SK-N-SH treated with all-trans-retinoic acid at 6 μM for 48 hours (cell line): ENCODE results near the gene RXYLT1.

ENCODE experiments used
- ATAC-seq: fragments of 200-7000 bp; cut with Tn5 transposase; 3 replicates; pipeline ENCODE4 v1.9.1; 2020; ENCODE audit warnings: mild to moderate bottlenecking, moderate library complexity
- ARNTL ChIP-seq: fragments of 450-650 bp; formaldehyde crosslinking; IDR thresholded peaks from 2 replicates; pipeline ENCODE4 v1.5.0; 2020; ENCODE audit warnings: low read depth, mild to moderate bottlenecking, moderate library complexity, borderline replicate concordance
- BACH2 ChIP-seq: fragments of 250-450 bp; sonication (Bioruptor Pico); IDR thresholded peaks from 2 replicates; pipeline ENCODE4 v1.9.0; 2021; ENCODE audit warnings: mild to moderate bottlenecking, borderline replicate concordance
- CREB5 ChIP-seq: fragments of 250-450 bp; sonication (Bioruptor Pico); IDR thresholded peaks from 2 replicates; pipeline ENCODE4 v1.5.1; 2020; ENCODE audit warnings: low read depth, mild to moderate bottlenecking, moderate library complexity
- CSDC2 ChIP-seq: fragments of 250-450 bp; sonication (Bioruptor Pico); IDR thresholded peaks from 2 replicates; pipeline ENCODE4 v1.5.0; 2020; ENCODE audit warnings: mild to moderate bottlenecking, moderate library complexity
- CSRNP3 ChIP-seq: fragments of 250-450 bp; sonication (Bioruptor Pico); IDR thresholded peaks from 2 replicates; pipeline ENCODE4 v1.5.1; 2021; ENCODE audit warnings: mild to moderate bottlenecking, moderate library complexity
- ESRRG ChIP-seq: fragments of 250-450 bp; sonication (Bioruptor Pico); IDR thresholded peaks from 2 replicates; pipeline ENCODE4 v1.6.1; 2021; ENCODE audit warnings: mild to moderate bottlenecking
- GLIS3 ChIP-seq: fragments of 250-450 bp; sonication (Bioruptor Pico); IDR thresholded peaks from 2 replicates; pipeline ENCODE4 v1.5.0; 2020; ENCODE audit warnings: mild to moderate bottlenecking, moderate library complexity
- ISL1 ChIP-seq: fragments of 250-450 bp; sonication (Bioruptor Pico); IDR thresholded peaks from 2 replicates; pipeline ENCODE4 v2.1.2; 2022; ENCODE audit warnings: mild to moderate bottlenecking, moderate library complexity
- OSR1 ChIP-seq: fragments of 250-450 bp; sonication (Bioruptor Pico); IDR thresholded peaks from 2 replicates; pipeline ENCODE4 v1.8.0; 2022; ENCODE audit warnings: moderate library complexity, mild to moderate bottlenecking, inconsistent platforms
- PATZ1 ChIP-seq: fragments of 250-450 bp; sonication (Bioruptor Pico); IDR thresholded peaks from 2 replicates; pipeline ENCODE4 v1.8.0; 2020; ENCODE audit warnings: mild to moderate bottlenecking, moderate library complexity, borderline replicate concordance
- POU6F1 ChIP-seq: fragments of 250-450 bp; sonication (Bioruptor Pico); IDR thresholded peaks from 2 replicates; pipeline ENCODE4 v1.8.0; 2021; ENCODE audit warnings: low read depth, mild to moderate bottlenecking, moderate library complexity, borderline replicate concordance
- PPARA ChIP-seq: fragments of 250-450 bp; sonication (Bioruptor Pico); IDR thresholded peaks from 2 replicates; pipeline ENCODE4 v1.5.0; 2020; ENCODE audit warnings: mild to moderate bottlenecking, borderline replicate concordance
- RARB ChIP-seq: fragments of 250-450 bp; sonication (Bioruptor Pico); IDR thresholded peaks from 2 replicates; pipeline ENCODE4 v1.8.0; 2021; ENCODE audit warnings: mild to moderate bottlenecking, moderate library complexity
- SNAI2 ChIP-seq: fragments of 250-450 bp; sonication (Bioruptor Pico); IDR thresholded peaks from 2 replicates; pipeline ENCODE4 v1.5.0; 2020; ENCODE audit warnings: mild to moderate bottlenecking, moderate library complexity
- TCF4 ChIP-seq: fragments of 250-450 bp; sonication (Bioruptor Pico); IDR thresholded peaks from 2 replicates; pipeline ENCODE4 v1.8.0; 2021; ENCODE audit warnings: mild to moderate bottlenecking, moderate library complexity, borderline replicate concordance
- TOX ChIP-seq: fragments of 250-450 bp; sonication (Bioruptor Pico); IDR thresholded peaks from 2 replicates; pipeline ENCODE4 v1.8.0; 2021; ENCODE audit warnings: mild to moderate bottlenecking, moderate library complexity, borderline replicate concordance
- TSHZ2 ChIP-seq: fragments of 250-450 bp; sonication (Bioruptor Pico); IDR thresholded peaks from 2 replicates; pipeline ENCODE4 v1.5.0; 2020; ENCODE audit warnings: mild to moderate bottlenecking, moderate library complexity
- ZC3H10 ChIP-seq: fragments of 250-450 bp; sonication (Bioruptor Pico); IDR thresholded peaks from 2 replicates; pipeline ENCODE4 v1.5.1; 2021; ENCODE audit warnings: mild to moderate bottlenecking, moderate library complexity
- ZFP3 ChIP-seq: fragments of 250-450 bp; sonication (Bioruptor Pico); IDR thresholded peaks from 2 replicates; pipeline ENCODE4 v1.5.0; 2020; ENCODE audit warnings: mild to moderate bottlenecking, moderate library complexity
- ZFP30 ChIP-seq: fragments of 450-650 bp; formaldehyde crosslinking; IDR thresholded peaks from 2 replicates; pipeline ENCODE4 v1.5.0; 2022; ENCODE audit warnings: mild to moderate bottlenecking, moderate library complexity
- ZNF565 ChIP-seq: fragments of 450-650 bp; formaldehyde crosslinking; conservative IDR thresholded peaks from 2 replicates; pipeline ENCODE4 v1.5.0; 2020; ENCODE audit warnings: low read depth, mild to moderate bottlenecking, moderate library complexity
- ZNF70 ChIP-seq: fragments of 450-650 bp; formaldehyde crosslinking; IDR thresholded peaks from 2 replicates; pipeline ENCODE4 v1.5.0; 2020; ENCODE audit warnings: mild to moderate bottlenecking, moderate library complexity

RXYLT1 gene

GRCh38 chr12:63822352-63822751, 42.6 kb downstream of the RXYLT1 start (continued):
- TF ChIP-seq CREB5 (CRISPR knock-in tag) = no peak
- no peak for TF ChIP-seq RARB
- no peak for TF ChIP-seq GLIS3
- no peak for TF ChIP-seq SNAI2 (CRISPR knock-in tag)
- TF ChIP-seq ISL1 (CRISPR knock-in tag) = no peak
- TF ChIP-seq OSR1 (CRISPR knock-in tag) = no peak
- TF ChIP-seq POU6F1 = no peak
- TF ChIP-seq ZNF70 (CRISPR knock-in tag) = no peak
- TF ChIP-seq ARNTL = no peak
- no peak for TF ChIP-seq CSDC2 (CRISPR knock-in tag)

GRCh38 chr12:63823040-63823439, 43.3 kb downstream of the RXYLT1 start:
- no peak for ATAC-seq
- TF ChIP-seq ZC3H10 = no peak
- no peak for TF ChIP-seq ARNTL
- no peak for TF ChIP-seq CSRNP3 (CRISPR knock-in tag)
- no peak for TF ChIP-seq ZFP3 (CRISPR knock-in tag)
- TF ChIP-seq TCF4 (CRISPR knock-in tag) = no peak
- no peak for TF ChIP-seq SNAI2 (CRISPR knock-in tag)
- TF ChIP-seq TOX (CRISPR knock-in tag) = no peak
- no peak for TF ChIP-seq ESRRG
- no peak for TF ChIP-seq RARB

- TF ChIP-seq ZNF565 = no peak
- TF ChIP-seq RARB = no peak
- peak; percentile 91 for ATAC-seq
Observed at GRCh38 chr12:63826006-63826585, 46.4 kb downstream of the RXYLT1 start.

GRCh38 chr12:63828867-63829266, 49.2 kb downstream of the RXYLT1 start:
- no peak for ATAC-seq
- TF ChIP-seq CSDC2 (CRISPR knock-in tag) = no peak
- no peak for TF ChIP-seq ARNTL
- TF ChIP-seq ESRRG = no peak
- TF ChIP-seq TSHZ2 (CRISPR knock-in tag) = no peak
- TF ChIP-seq CREB5 (CRISPR knock-in tag) = no peak
- no peak for TF ChIP-seq TCF4 (CRISPR knock-in tag)
- no peak for TF ChIP-seq PATZ1 (CRISPR knock-in tag)
- no peak for TF ChIP-seq BACH2 (CRISPR knock-in tag)
- TF ChIP-seq OSR1 (CRISPR knock-in tag) = no peak
- no peak for TF ChIP-seq ZC3H10
- TF ChIP-seq ZNF70 (CRISPR knock-in tag) = no peak
- TF ChIP-seq ZFP30 = no peak
- TF ChIP-seq ZFP3 (CRISPR knock-in tag) = no peak
- TF ChIP-seq ZNF565 = no peak
- no peak for TF ChIP-seq POU6F1
- TF ChIP-seq RARB = no peak
- TF ChIP-seq PPARA (CRISPR knock-in tag) = no peak
- no peak for TF ChIP-seq SNAI2 (CRISPR knock-in tag)
- no peak for TF ChIP-seq ISL1 (CRISPR knock-in tag)
